Choroid plexus epithelial cell (primary cell): ENCODE results near the gene SOX6.
"Not testable (repeated sequence)": the region's sequence is repeated elsewhere in the genome, so short reads cannot be mapped to it uniquely, and the experiment has no call there.

Experiments
- DNase-seq: peaks from one replicate; pipeline ENCODE4 v3.0.0-alpha.2; 2010; ENCODE audit warnings: low read depth
- H3K4me3 ChIP-seq: 2 replicates; pipeline ENCODE4 v1.5.1; 2011; ENCODE audit warnings: low read depth, mild to moderate bottlenecking, control low read depth, low read length, moderate library complexity
- TF ChIP-seq, protein P1 (sequence below): conservative IDR thresholded peaks from 2 replicates; pipeline ENCODE4 v1.5.1; 2011; ENCODE audit warnings: low read depth, mild to moderate bottlenecking, control low read depth, inconsistent platforms, low read length, moderate library complexity

SOX6 gene

GRCh38 chr11:15929371-15929901 lies 426.9 kb downstream of the SOX6 start:
- no peak for DNase-seq
- no peak overlapping the region for H3K4me3 ChIP-seq
- TF ChIP-seq, protein P1, sequence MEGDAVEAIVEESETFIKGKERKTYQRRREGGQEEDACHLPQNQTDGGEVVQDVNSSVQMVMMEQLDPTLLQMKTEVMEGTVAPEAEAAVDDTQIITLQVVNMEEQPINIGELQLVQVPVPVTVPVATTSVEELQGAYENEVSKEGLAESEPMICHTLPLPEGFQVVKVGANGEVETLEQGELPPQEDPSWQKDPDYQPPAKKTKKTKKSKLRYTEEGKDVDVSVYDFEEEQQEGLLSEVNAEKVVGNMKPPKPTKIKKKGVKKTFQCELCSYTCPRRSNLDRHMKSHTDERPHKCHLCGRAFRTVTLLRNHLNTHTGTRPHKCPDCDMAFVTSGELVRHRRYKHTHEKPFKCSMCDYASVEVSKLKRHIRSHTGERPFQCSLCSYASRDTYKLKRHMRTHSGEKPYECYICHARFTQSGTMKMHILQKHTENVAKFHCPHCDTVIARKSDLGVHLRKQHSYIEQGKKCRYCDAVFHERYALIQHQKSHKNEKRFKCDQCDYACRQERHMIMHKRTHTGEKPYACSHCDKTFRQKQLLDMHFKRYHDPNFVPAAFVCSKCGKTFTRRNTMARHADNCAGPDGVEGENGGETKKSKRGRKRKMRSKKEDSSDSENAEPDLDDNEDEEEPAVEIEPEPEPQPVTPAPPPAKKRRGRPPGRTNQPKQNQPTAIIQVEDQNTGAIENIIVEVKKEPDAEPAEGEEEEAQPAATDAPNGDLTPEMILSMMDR, result no peak

DNA sequence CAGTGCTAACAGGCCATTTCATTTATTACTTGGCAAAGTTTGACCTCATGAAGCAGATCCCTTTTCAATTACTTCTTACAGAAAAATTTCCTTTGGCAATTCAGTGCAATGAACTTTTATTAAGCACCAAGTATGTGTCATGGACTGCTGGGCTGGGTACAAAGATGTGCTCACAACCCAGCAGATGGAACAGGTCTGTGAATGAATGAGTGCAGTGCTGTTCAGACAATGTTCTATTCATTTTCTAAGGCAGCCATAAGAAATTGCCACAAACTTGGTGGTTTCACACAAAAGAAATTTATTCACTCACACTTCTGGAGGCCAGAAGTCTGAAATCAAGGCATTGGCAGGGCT lies 428.5 kb downstream of the SOX6 start:
- TF ChIP-seq, protein P1, result no peak
- no peak for DNase-seq
- H3K4me3 ChIP-seq, result no peak overlapping the region

GRCh38 chr11:15927196-15927863 lies 429.0 kb downstream of the SOX6 start:
- no peak for DNase-seq
- TF ChIP-seq, protein P1, result no peak

GRCh38 chr11:15926071-15926470 lies 430.3 kb downstream of the SOX6 start:
- H3K4me3 ChIP-seq, result no peak overlapping the region
- no peak for DNase-seq
- TF ChIP-seq, protein P1, result no peak

More at GRCh38 chr11:15927196-15927863, 429.0 kb downstream of the SOX6 start:
- no peak overlapping the region for H3K4me3 ChIP-seq

GRCh38 chr11:15923183-15923582 lies 433.2 kb downstream of the SOX6 start:
- no peak overlapping the region for H3K4me3 ChIP-seq
- TF ChIP-seq, protein P1, result peak; percentile 15
- peak; percentile 13 for DNase-seq

GRCh38 chr11:15922745-15923144 lies 433.6 kb downstream of the SOX6 start:
- not testable (repeated sequence) for H3K4me3 ChIP-seq, DNase-seq

DNA sequence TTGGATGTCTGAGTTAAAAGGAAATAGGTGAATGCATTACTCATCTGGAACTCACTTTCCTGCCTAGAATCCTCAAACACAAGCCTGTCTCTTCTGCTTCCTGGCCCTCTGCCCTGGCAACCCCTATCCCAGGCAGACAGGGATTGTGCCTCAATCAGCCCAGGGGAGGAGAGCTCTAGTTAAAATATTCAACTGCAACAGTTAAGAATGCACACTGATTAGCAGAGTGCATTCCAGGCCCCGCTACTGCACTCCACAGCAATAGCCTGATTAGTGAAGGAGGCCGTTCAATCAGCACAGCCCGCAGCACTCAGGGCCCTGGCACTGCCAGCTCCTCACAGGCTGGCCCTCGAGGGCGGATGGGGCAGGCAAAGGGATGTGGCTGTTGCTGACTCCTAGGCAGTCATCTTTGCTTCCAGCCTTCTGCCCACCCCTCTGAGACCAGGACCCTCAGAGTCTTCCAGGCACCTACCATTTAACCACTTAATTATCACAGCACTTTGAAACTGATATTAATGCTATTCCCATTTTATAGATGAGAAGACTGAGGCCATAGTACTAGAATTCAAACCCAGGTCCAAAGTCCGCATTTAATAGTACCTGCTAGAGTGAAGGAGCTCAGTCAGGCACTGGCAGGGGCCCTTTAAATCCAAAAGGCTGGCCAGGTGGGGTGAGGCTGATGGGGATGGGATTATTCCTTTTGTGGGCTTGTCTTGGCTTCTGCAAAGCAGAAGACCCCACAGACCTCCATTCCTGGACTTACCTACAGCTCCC lies 435.3 kb downstream of the SOX6 start:
- H3K4me3 ChIP-seq, result no peak overlapping the region
- TF ChIP-seq, protein P1, result no peak
- DNase-seq, result no peak
